Liver (tissue), 9 donors: ENCODE results near the gene AURKB. TPM values are rescaled to one million over a fixed set of nuclear protein-coding genes. Genes with fewer than 3 reads are reported as not detected.

ENCODE experiments used
- DNase-seq: peaks from one replicate; pipeline ENCODE4 v3.0.0-alpha.2; 2017; ENCODE audit warnings: low spot score
- H3K27ac ChIP-seq, 2 donors: one replicate each; pipeline ENCODE4 v1.7.0; 2013; ENCODE audit warnings: inconsistent platforms in 2 of 2, low read length in 2 of 2, control low read depth in 1 of 2, low read depth in 1 of 2, mild to moderate bottlenecking in 1 of 2
- H3K27me3 ChIP-seq, 4 donors: one replicate each; pipeline versions ENCODE4 v1.6.1 to v1.7.0; 2013; ENCODE audit warnings: low read length in 3 of 4, inconsistent platforms in 1 of 4, mild to moderate bottlenecking in 1 of 4, moderate library complexity in 1 of 4; ENCODE audit not compliant: control insufficient read depth in 4 of 4, insufficient read depth in 4 of 4
- H3K36me3 ChIP-seq, 4 donors: one replicate each; pipeline versions ENCODE4 v1.6.1 to v1.7.0; 2013; ENCODE audit warnings: low read length in 3 of 4, mild to moderate bottlenecking in 3 of 4, low read depth in 1 of 4, moderate library complexity in 1 of 4; ENCODE audit not compliant: control insufficient read depth in 4 of 4, insufficient read depth in 3 of 4
- H3K4me1 ChIP-seq, 4 donors: one replicate each; pipeline versions ENCODE4 v1.6.1 to v1.7.0; 2013; ENCODE audit warnings: low read length in 3 of 4, mild to moderate bottlenecking in 3 of 4, moderate library complexity in 1 of 4; ENCODE audit not compliant: control insufficient read depth in 4 of 4, insufficient read depth in 4 of 4
- H3K4me3 ChIP-seq, 3 donors: one replicate each; pipeline versions ENCODE4 v1.6.1 to v1.7.0; 2013; ENCODE audit warnings: low read length in 3 of 3, control low read depth in 1 of 3, low read depth in 1 of 3, mild to moderate bottlenecking in 1 of 3
- H3K9ac ChIP-seq, 2 donors: one replicate each; pipeline ENCODE4 v1.7.0; 2013; ENCODE audit warnings: low read length in 2 of 2, mild to moderate bottlenecking in 2 of 2, moderate library complexity in 2 of 2, control low read depth in 1 of 2, low read depth in 1 of 2
- H3K9me3 ChIP-seq, 4 donors: one replicate each; pipeline versions ENCODE4 v1.6.1 to v1.7.0; 2013; ENCODE audit warnings: low read length in 3 of 4; ENCODE audit not compliant: control insufficient read depth in 4 of 4
- EGR1 ChIP-seq, 2 donors: IDR thresholded peaks; 2 replicates each; pipeline ENCODE4 v1.6.1; 2016 to 2018; ENCODE audit warnings: antibody characterized with exemption in 2 of 2, low read depth in 2 of 2
- FOXA1 ChIP-seq: IDR thresholded peaks from 2 replicates; pipeline ENCODE4 v1.6.1; 2016; ENCODE audit warnings: antibody characterized with exemption
- GABPA ChIP-seq, 2 donors: IDR thresholded peaks in 1 of 2; conservative IDR thresholded peaks in 1 of 2; 2 replicates each; pipeline ENCODE4 v1.6.1; 2016; ENCODE audit warnings: antibody characterized with exemption in 2 of 2, mild to moderate bottlenecking in 1 of 2, moderate library complexity in 1 of 2
- JUND ChIP-seq, 2 donors: IDR thresholded peaks; 2 replicates each; pipeline ENCODE4 v1.6.1; 2016; ENCODE audit warnings: antibody characterized with exemption in 2 of 2
- NR2F2 ChIP-seq: IDR thresholded peaks from 2 replicates; pipeline ENCODE4 v1.6.1; 2016; ENCODE audit warnings: antibody characterized with exemption
- RAD21 ChIP-seq, 2 donors: IDR thresholded peaks; 2 replicates each; pipeline ENCODE4 v1.6.1; 2016; ENCODE audit warnings: antibody characterized with exemption in 2 of 2, mild to moderate bottlenecking in 2 of 2
- RXRA ChIP-seq, 2 donors: IDR thresholded peaks; 2 replicates each; pipeline ENCODE4 v1.6.1; 2017 to 2018; ENCODE audit warnings: antibody characterized with exemption in 2 of 2, mild to moderate bottlenecking in 1 of 2
- YY1 ChIP-seq: IDR thresholded peaks from 2 replicates; pipeline ENCODE4 v1.6.1; 2016; ENCODE audit warnings: antibody characterized with exemption, mild to moderate bottlenecking
- WGBS: extraction: QIAGEN DNeasy Blood & Tissue Kit; methylation state at CpG from one replicate; pipeline ENCODE4 v1.1.7; 2013; 5-methylcytosine and 5-hydroxymethylcytosine counted together
- polyA plus RNA-seq, 2 donors: library from polyadenylated mRNA; stranded (reverse) in 1 of 2; unstranded in 1 of 2; fragments of 200-250 nt in 1 of 2; fragments of >200 nt in 1 of 2; fragmentation: Nextera tagmentation in 1 of 2; extraction: Ambion mirVana in 1 of 2; gene quantifications; one replicate each; pipeline versions ENCODE4 v1.2.1 to v1.2.3, GENCODE V29; 2013 to 2015
- total RNA-seq, 2 donors: library from RNA; depleted of rRNA; stranded (reverse); fragments of >200 nt; gene quantifications; one replicate each; pipeline ENCODE4 v1.2.3, GENCODE V29; 2014
- TF ChIP-seq, protein P1 (sequence below): fragments of 150-350 bp; IDR thresholded peaks from 2 replicates; pipeline ENCODE4 v1.5.1; 2017; ENCODE audit warnings: improper control_type of control experiment, low read depth, low read length; ENCODE audit not compliant: missing input control
- TF ChIP-seq, protein P2 (sequence below): IDR thresholded peaks from 2 replicates; pipeline ENCODE4 v1.6.1; 2016; ENCODE audit warnings: antibody characterized with exemption
- TF ChIP-seq, protein P3 (sequence below): IDR thresholded peaks from 2 replicates; pipeline ENCODE4 v1.6.1; 2016; ENCODE audit warnings: antibody characterized with exemption
- TF ChIP-seq, protein P4 (sequence below): IDR thresholded peaks from 2 replicates; pipeline ENCODE4 v1.6.1; 2016; ENCODE audit warnings: antibody characterized with exemption
- donor health status: healthy.
- donor health status: healthy.
- donor health status: healthy.
- donor health status: healthy.
- donor health status: healthy.

AURKB gene
- total and polyA plus RNA-seq, 4 donors = 0.42 to 25.9 (median 3.0) TPM

DNA sequence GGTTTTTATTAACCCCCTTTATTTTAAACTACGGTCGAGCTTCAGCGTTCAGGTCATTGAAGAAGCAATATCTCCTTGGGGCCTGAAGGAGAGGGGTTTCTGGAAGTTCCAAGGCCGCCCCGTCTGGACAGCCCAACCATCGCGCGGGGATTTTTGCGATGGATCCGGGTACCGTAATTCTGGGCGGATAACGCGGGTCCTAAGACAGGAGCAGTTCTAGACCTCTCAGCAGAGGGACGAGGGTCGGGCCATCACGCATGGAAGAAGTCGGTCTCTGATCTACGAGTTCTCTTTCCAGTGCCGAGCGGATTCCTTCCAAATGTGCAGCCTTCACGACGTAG, 24.0 kb downstream of the AURKB start:
- WGBS = 1% methylated on average over 23 of the region's 23 CpGs
- no peaks in the 10 kb centered on the region for H3K9me3 ChIP-seq
- peak overlapping the region; percentile 73 to 85 for H3K27ac ChIP-seq
- peak overlapping the region in 1 of 2 donors; percentile 54 for H3K9ac ChIP-seq
- DNase-seq = no peak
- H3K36me3 ChIP-seq = no peaks in the 10 kb centered on the region
- peak overlapping the region; percentile 52 to 76 (median 57) for H3K4me3 ChIP-seq
- H3K27me3 ChIP-seq = no peaks in the 10 kb centered on the region
- peaks cover 11 to 44% (median 31%) of the 10 kb centered on the region in 4 donors for H3K4me1 ChIP-seq
- TF ChIP-seq YY1 = peak; percentile 55
- TF ChIP-seq, protein P1, sequence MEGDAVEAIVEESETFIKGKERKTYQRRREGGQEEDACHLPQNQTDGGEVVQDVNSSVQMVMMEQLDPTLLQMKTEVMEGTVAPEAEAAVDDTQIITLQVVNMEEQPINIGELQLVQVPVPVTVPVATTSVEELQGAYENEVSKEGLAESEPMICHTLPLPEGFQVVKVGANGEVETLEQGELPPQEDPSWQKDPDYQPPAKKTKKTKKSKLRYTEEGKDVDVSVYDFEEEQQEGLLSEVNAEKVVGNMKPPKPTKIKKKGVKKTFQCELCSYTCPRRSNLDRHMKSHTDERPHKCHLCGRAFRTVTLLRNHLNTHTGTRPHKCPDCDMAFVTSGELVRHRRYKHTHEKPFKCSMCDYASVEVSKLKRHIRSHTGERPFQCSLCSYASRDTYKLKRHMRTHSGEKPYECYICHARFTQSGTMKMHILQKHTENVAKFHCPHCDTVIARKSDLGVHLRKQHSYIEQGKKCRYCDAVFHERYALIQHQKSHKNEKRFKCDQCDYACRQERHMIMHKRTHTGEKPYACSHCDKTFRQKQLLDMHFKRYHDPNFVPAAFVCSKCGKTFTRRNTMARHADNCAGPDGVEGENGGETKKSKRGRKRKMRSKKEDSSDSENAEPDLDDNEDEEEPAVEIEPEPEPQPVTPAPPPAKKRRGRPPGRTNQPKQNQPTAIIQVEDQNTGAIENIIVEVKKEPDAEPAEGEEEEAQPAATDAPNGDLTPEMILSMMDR = no peak

DNA sequence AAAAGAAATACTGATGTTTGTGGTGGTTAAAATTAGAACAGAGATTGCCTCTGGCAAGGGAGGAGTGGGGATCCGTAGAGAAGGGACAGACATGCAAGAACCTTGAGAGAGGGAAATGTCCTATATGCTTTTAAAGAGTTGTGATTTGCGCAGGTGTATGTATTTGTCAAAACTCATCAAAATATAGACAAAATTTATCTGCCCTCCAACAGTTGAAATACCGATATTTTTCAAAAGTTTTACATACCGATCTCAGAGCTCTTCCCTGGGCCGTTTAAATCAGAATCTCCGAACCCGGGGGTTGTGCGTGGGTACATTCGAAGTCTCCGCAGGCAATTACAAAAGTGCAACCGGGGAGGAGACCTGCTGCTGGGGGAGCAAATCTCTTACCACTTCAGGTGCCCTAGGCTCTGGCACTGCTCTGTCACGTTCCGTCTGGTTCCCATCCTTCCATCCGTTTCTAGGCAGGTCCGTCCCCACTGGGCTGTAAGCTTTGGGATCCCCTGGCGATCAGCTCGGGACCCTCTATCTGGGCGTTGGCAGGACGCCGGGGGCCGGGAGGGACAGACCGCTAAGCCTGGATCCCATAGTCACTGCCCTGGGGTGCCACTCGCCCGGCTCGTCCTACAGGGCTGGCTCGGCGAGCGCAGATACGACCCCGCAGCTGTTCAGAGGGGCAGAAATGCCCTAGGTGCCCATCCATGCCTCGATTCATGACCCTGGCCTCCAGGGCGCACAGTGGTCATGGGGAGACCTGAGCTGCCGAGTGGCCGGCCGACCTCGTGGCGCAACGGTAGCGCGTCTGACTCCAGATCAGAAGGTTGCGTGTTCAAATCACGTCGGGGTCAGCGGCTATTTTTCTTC, 24.6 kb downstream of the AURKB start:
- peak overlapping the region; percentile 52 to 76 (median 57) for H3K4me3 ChIP-seq
- TF ChIP-seq GABPA (IDR thresholded peaks at IDR 0.05 in 1 of 2, conservative IDR thresholded peaks at IDR 0.05 in 1 of 2) = no peak
- TF ChIP-seq NR2F2 = peak; percentile 51
- TF ChIP-seq, protein P2, sequence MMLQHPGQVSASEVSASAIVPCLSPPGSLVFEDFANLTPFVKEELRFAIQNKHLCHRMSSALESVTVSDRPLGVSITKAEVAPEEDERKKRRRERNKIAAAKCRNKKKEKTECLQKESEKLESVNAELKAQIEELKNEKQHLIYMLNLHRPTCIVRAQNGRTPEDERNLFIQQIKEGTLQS = peak; percentile 98
- TF ChIP-seq RXRA (IDR thresholded peaks at IDR 0.05) = peak in 1 of 2 donors; percentile 20
- TF ChIP-seq, protein P3, sequence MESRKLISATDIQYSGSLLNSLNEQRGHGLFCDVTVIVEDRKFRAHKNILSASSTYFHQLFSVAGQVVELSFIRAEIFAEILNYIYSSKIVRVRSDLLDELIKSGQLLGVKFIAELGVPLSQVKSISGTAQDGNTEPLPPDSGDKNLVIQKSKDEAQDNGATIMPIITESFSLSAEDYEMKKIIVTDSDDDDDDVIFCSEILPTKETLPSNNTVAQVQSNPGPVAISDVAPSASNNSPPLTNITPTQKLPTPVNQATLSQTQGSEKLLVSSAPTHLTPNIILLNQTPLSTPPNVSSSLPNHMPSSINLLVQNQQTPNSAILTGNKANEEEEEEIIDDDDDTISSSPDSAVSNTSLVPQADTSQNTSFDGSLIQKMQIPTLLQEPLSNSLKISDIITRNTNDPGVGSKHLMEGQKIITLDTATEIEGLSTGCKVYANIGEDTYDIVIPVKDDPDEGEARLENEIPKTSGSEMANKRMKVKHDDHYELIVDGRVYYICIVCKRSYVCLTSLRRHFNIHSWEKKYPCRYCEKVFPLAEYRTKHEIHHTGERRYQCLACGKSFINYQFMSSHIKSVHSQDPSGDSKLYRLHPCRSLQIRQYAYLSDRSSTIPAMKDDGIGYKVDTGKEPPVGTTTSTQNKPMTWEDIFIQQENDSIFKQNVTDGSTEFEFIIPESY = no peak
- TF ChIP-seq RAD21 (IDR thresholded peaks at IDR 0.05) = no peak
- no peak for TF ChIP-seq JUND (IDR thresholded peaks at IDR 0.05)
- TF ChIP-seq FOXA1 = no peak
- TF ChIP-seq, protein P4, sequence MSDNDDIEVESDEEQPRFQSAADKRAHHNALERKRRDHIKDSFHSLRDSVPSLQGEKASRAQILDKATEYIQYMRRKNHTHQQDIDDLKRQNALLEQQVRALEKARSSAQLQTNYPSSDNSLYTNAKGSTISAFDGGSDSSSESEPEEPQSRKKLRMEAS = peak; percentile 48
- TF ChIP-seq, protein P1 = peak; percentile 6
- no peak for TF ChIP-seq EGR1 (IDR thresholded peaks at IDR 0.05; ENCODE audit: low read depth in 2 of 2)
- DNase-seq = peak; percentile 97
- peak overlapping the region; percentile 12 to 67 for H3K9ac ChIP-seq
- H3K4me1 ChIP-seq = peaks cover 11 to 44% (median 30%) of the 10 kb centered on the region in 4 donors
- H3K27ac ChIP-seq = peak overlapping the region; percentile 73 to 85
- H3K27me3 ChIP-seq = no peaks in the 10 kb centered on the region
- under 1% methylated on average over 44 of the region's 44 CpGs for WGBS
- no peaks in the 10 kb centered on the region for H3K9me3 ChIP-seq
- H3K36me3 ChIP-seq = no peaks in the 10 kb centered on the region
